Activated T-cell treated with anti-CD3 and anti-CD28 coated beads, Interleukin-2, amount 50 U/mL, for 24 hours (primary cell): ENCODE results near the gene ACOT12.

Experiments used
- DNase-seq: peaks from one replicate; pipeline ENCODE4 v3.0.0-alpha.2; 2020
- H3K27ac Mint-ChIP-seq: 2 replicates; pipeline ENCODE4 v1.8.0; 2020; ENCODE audit warnings: mild to moderate bottlenecking, mixed read lengths
- H3K27me3 Mint-ChIP-seq: 2 replicates; pipeline ENCODE4 v1.8.0; 2020; ENCODE audit warnings: mixed read lengths
- H3K36me3 Mint-ChIP-seq: 2 replicates; pipeline ENCODE4 v1.8.0; 2020; ENCODE audit warnings: low read depth, mixed read lengths
- H3K4me1 Mint-ChIP-seq: 2 replicates; pipeline ENCODE4 v1.8.0; 2020; ENCODE audit warnings: low read depth, mixed read lengths
- H3K4me3 Mint-ChIP-seq: 2 replicates; pipeline ENCODE4 v1.8.0; 2020; ENCODE audit warnings: mild to moderate bottlenecking, moderate library complexity, mixed read lengths
- H3K9me3 Mint-ChIP-seq: 2 replicates; pipeline ENCODE4 v1.8.0; 2020; ENCODE audit warnings: mixed read lengths

The ACOT12 gene

GRCh38 chr5:81371354-81371876 lies 22.5 kb downstream of the ACOT12 start:
- H3K27me3 Mint-ChIP-seq: peaks cover 11% of the 10 kb centered on the region

GRCh38 chr5:81370912-81371311 lies 23.0 kb downstream of the ACOT12 start:
- no peaks in the 10 kb centered on the region for H3K9me3 Mint-ChIP-seq
- H3K27ac Mint-ChIP-seq: no peak overlapping the region
- H3K36me3 Mint-ChIP-seq: no peaks in the 10 kb centered on the region
- no peak for DNase-seq
- peaks cover 11% of the 10 kb centered on the region for H3K27me3 Mint-ChIP-seq
- no peaks in the 10 kb centered on the region for H3K4me1 Mint-ChIP-seq
- H3K4me3 Mint-ChIP-seq: no peak overlapping the region

More at GRCh38 chr5:81371354-81371876, 22.5 kb downstream of the ACOT12 start:
- Mint-ChIP-seq H3K4me3 (no peak overlapping the region), H3K27ac (no peak overlapping the region), H3K9me3 (no peaks in the 10 kb centered on the region), H3K36me3 (no peaks in the 10 kb centered on the region), H3K4me1 (no peaks in the 10 kb centered on the region)
- no peak for DNase-seq

GRCh38 chr5:81365541-81365940 lies 28.4 kb downstream of the ACOT12 start:
- Mint-ChIP-seq H3K4me3 (no peak overlapping the region), H3K4me1 (no peaks in the 10 kb centered on the region), H3K27ac (no peak overlapping the region), H3K27me3 (no peaks in the 10 kb centered on the region), H3K36me3 (no peaks in the 10 kb centered on the region), H3K9me3 (no peaks in the 10 kb centered on the region)
- no peak for DNase-seq

- no peak for DNase-seq
- no peak overlapping the region for H3K27ac Mint-ChIP-seq
- H3K27me3 Mint-ChIP-seq: no peaks in the 10 kb centered on the region
- H3K9me3 Mint-ChIP-seq: no peaks in the 10 kb centered on the region
- H3K4me1 Mint-ChIP-seq: no peaks in the 10 kb centered on the region
- H3K36me3 Mint-ChIP-seq: no peaks in the 10 kb centered on the region
- no peak overlapping the region for H3K4me3 Mint-ChIP-seq
Measured at GRCh38 chr5:81363093-81363871, 30.7 kb downstream of the ACOT12 start.

- Mint-ChIP-seq H3K9me3 (no peaks in the 10 kb centered on the region), H3K4me1 (no peaks in the 10 kb centered on the region), H3K36me3 (no peaks in the 10 kb centered on the region), H3K4me3 (no peak overlapping the region), H3K27ac (no peak overlapping the region), H3K27me3 (no peaks in the 10 kb centered on the region)
- DNase-seq: no peak
Measured at GRCh38 chr5:81361600-81361999, 32.3 kb downstream of the ACOT12 start.

DNA sequence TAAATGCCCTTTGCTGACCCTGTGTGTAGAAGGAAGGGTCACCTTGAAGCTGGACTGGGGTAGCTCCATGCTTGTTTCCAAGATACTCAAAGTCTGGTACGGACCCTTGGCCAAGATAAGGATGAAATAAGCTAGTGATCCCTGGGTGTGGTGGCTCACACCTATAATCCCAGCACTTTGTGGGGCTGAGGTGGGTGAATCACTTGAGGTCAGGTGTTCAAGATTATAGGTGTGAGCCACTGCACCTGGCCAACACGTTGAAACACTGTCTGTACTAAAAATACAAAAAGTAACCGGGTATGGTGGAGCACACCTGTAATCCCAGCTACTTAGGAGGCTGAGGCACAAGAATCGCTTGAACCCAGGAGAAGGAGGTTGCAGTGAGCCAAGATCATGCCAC lies 33.3 kb downstream of the ACOT12 start:
- H3K4me3 Mint-ChIP-seq: no peak overlapping the region
- no peak for DNase-seq
- no peaks in the 10 kb centered on the region for H3K27me3 Mint-ChIP-seq
- H3K36me3 Mint-ChIP-seq: no peaks in the 10 kb centered on the region
- H3K4me1 Mint-ChIP-seq: no peaks in the 10 kb centered on the region
- no peak overlapping the region for H3K27ac Mint-ChIP-seq
- H3K9me3 Mint-ChIP-seq: no peaks in the 10 kb centered on the region

DNA sequence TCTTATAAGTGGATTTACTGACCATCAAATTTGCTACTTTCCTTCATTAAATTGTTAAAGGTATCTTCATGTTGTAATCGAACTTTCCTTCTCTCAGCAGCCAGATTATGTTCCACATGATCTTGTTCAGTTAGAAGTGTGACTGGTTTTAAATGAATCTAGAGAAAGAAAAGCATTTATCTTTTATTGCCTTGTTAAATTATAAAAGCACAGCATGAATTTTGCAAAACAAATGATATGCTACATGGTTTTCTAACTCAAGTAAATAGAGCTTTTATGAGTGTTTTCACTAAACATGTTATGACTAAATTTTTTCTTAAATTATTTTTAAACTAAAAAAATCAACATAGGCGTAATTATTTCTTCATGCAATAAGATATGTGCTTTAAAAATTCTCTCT lies 34.1 kb downstream of the ACOT12 start:
- Mint-ChIP-seq H3K4me3 (no peak overlapping the region), H3K27ac (no peak overlapping the region), H3K27me3 (no peaks in the 10 kb centered on the region), H3K36me3 (no peaks in the 10 kb centered on the region), H3K9me3 (no peaks in the 10 kb centered on the region), H3K4me1 (no peaks in the 10 kb centered on the region)
- DNase-seq: no peak

DNA sequence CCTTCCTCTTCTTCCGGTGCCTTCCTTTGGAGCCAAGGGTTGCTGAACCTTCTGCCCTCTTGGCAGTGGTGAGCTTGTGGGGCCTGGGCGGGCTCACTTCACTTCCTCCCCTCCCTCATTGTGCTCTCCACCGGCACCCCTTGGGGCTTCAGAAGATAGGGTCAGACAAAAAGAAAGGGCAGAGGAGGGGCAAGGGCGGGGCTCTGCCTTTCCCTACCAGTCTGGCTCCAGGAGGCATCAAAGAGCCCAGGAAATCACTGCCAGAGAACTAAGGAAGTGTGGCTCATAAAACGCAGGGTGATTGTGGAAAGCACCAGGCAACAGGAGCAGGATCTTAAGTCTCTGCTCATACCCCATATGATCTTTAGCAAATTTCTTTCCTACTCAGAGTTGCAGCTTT lies 34.8 kb downstream of the ACOT12 start:
- no peaks in the 10 kb centered on the region for H3K36me3 Mint-ChIP-seq
- H3K27me3 Mint-ChIP-seq: no peaks in the 10 kb centered on the region
- H3K4me3 Mint-ChIP-seq: no peak overlapping the region
- H3K9me3 Mint-ChIP-seq: no peaks in the 10 kb centered on the region
- DNase-seq: no peak
- no peak overlapping the region for H3K27ac Mint-ChIP-seq
- H3K4me1 Mint-ChIP-seq: no peaks in the 10 kb centered on the region

DNA sequence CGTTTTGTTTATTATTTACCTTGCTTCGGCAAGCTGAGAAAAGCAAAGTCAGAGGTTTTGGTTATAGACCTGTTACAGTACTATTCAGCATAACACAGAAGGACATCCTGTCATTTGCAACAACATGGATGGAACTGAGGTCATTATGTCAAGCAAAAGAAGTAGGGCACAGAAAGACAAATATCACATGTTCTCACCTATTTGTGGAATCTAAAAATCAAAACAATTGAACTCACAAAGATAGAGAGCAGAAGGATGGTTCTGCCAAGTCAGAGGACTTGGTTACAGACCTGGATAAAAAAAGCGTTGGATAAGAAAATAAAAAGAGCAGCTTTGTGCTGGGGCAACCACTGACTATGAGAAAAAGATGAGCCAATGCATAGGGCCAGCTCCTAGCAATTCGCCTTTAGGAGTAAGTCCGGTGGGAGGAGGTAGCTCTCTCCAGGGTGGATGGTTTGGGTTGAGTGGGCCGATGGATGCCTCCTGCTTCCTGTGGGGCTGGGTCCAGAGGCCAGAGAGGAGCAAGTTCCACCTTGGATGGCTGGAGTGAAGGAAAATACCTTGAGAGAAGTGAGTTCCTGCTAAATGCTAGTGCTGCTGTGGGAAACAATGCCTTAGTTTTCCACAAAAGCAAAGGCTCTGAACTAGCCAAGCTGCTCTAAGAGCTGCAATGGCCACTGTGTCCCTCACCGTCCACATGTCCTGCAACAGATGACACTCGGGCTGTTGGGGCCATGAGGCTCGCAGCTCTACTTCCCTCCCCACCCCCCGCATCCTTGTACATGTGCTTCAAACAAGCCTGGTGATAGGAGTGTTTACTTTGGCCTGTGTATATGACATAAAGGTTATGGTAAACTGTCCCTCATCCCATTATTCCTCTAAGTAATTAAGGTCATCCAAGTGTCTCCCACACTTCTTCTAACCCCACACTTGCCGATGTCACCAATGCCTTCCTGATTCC lies 38.4 kb downstream of the ACOT12 start:
- Mint-ChIP-seq H3K4me3 (no peak overlapping the region), H3K27ac (no peak overlapping the region), H3K4me1 (no peaks in the 10 kb centered on the region), H3K36me3 (no peaks in the 10 kb centered on the region), H3K27me3 (no peaks in the 10 kb centered on the region), H3K9me3 (no peaks in the 10 kb centered on the region)
- no peak for DNase-seq

DNA sequence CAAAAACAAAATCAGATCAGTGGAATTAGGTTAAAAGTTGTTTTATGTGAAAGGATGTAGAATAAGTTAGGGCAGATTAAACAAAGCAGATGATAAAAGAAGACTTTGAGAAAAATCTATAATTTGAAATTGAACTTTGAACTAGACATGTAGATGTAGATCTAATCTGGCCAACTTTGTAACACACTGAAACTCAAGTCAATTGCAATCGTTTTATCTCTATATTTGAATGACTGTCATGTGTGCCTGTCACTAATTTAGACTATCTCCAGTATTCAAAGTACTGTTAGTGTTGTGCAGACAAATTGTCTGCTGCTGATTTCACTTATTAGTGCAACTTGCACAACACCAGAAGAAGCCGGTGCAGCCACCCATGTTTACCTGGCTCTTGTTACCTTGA lies 39.8 kb downstream of the ACOT12 start:
- H3K27ac Mint-ChIP-seq: no peak overlapping the region
- no peak overlapping the region for H3K4me3 Mint-ChIP-seq
- no peaks in the 10 kb centered on the region for H3K4me1 Mint-ChIP-seq
- H3K9me3 Mint-ChIP-seq: no peaks in the 10 kb centered on the region
- no peaks in the 10 kb centered on the region for H3K27me3 Mint-ChIP-seq
- H3K36me3 Mint-ChIP-seq: no peaks in the 10 kb centered on the region
- DNase-seq: no peak

DNA sequence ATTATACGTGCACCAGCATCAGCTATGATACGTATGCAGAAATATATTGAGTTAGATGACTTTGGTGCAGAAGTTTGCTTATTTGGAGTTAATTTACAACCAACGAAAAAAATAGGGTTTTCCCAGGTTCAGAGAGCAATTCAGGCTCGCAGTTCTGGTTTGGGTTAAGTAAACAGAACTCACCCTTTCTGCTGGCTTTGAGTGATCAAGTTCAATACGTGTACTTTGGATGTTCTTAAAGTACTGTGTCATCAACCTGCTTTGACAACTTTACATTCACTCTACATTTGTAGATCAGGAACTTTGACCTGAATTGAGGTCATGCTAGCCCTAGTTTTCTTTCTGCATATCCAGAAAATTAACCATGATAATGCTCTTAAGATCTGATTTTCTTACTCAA lies 40.7 kb downstream of the ACOT12 start:
- Mint-ChIP-seq H3K4me1 (no peaks in the 10 kb centered on the region), H3K27ac (no peak overlapping the region), H3K4me3 (no peak overlapping the region), H3K36me3 (no peaks in the 10 kb centered on the region), H3K9me3 (no peaks in the 10 kb centered on the region), H3K27me3 (no peaks in the 10 kb centered on the region)
- DNase-seq: no peak

DNA sequence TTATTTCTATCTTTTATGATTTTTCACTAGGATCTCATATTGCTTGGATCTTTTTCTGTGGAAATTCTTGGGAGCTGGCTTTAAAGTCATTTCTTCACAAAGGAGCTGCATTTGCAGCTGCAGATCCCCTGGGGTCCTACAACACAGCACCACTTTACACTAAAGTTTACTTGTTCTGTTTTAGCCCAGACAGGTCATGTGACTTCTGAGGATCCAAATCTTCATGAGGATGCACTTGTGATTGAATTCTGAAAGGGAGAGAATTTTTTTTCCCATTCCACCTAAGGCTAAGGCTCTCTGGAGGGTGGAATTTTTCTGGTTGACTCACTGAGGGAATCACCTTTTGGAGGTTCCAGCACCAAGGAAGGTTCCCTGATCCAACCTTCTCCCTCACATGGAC lies 43.4 kb downstream of the ACOT12 start:
- Mint-ChIP-seq H3K27me3 (no peaks in the 10 kb centered on the region), H3K9me3 (no peaks in the 10 kb centered on the region), H3K36me3 (no peaks in the 10 kb centered on the region), H3K4me1 (no peaks in the 10 kb centered on the region), H3K27ac (no peak overlapping the region), H3K4me3 (no peak overlapping the region)
- DNase-seq: no peak

DNA sequence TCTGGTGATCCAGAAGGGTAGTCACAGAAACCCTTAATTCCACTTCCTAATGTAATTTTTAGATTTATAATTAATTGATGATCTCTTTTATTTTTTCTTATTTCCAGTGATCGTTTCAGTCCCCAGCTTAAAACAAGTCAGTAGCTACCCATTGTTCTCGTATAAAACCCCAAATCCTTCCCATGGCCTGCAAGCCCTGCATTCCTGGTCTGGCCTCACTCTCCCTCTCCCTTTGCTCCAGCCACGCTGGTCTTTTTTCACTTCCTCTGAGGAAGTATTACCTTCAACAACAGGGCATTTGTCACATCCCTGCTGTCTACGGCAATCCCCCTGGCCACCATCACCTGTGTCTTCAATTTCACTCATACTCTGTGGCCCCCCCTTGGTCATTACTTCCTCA lies 44.8 kb downstream of the ACOT12 start:
- DNase-seq: no peak
- H3K36me3 Mint-ChIP-seq: no peaks in the 10 kb centered on the region
- H3K4me3 Mint-ChIP-seq: no peak overlapping the region
- H3K4me1 Mint-ChIP-seq: no peaks in the 10 kb centered on the region
- H3K27ac Mint-ChIP-seq: no peak overlapping the region
- no peaks in the 10 kb centered on the region for H3K27me3 Mint-ChIP-seq
- H3K9me3 Mint-ChIP-seq: no peaks in the 10 kb centered on the region

DNA sequence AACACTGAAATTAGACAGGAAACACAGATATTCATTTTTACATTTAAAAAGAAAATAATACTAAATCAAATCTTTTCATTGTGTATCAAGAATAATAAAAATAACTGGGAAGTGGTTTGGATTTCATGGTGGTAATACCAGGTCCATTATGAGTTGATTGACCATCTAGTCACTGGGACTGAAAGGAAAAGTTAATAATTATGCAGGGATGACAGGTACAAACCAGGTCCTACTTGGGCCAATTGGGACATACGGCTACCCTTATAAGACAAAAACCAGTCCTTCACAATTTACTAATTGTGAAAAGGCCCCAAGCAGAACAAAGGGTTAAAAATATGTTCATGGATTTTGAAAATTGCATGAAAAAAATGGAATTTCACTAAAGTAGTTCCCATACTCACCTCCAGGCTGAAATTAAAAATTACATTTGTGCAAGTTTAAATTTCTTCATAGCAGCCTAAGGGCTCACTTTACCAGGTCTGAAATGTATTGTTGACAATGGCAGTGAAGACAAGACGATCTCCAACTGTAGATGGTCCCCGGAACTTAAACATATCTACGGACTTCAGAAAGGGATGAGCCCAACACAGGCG lies 48.4 kb downstream of the ACOT12 start:
- no peaks in the 10 kb centered on the region for H3K4me1 Mint-ChIP-seq
- H3K9me3 Mint-ChIP-seq: no peaks in the 10 kb centered on the region
- H3K36me3 Mint-ChIP-seq: no peaks in the 10 kb centered on the region
- no peak overlapping the region for H3K27ac Mint-ChIP-seq
- DNase-seq: no peak
- H3K27me3 Mint-ChIP-seq: no peaks in the 10 kb centered on the region
- H3K4me3 Mint-ChIP-seq: no peak overlapping the region
